GM06990 (cell line): ENCODE results near the gene OGG1.

Experiments
- DNase-seq: peaks from one replicate; pipeline ENCODE4 v3.0.0-alpha.2; 2011; ENCODE audit not compliant: insufficient read length; ENCODE audit errors: extremely low read depth
- H3K27me3 ChIP-seq: replicated peaks from 2 replicates; pipeline ENCODE4 v1.6.0; 2011; ENCODE audit warnings: low read length; ENCODE audit not compliant: control insufficient read depth, insufficient read depth
- H3K36me3 ChIP-seq: 2 replicates; pipeline ENCODE4 v1.5.1; 2011; ENCODE audit warnings: low read length; ENCODE audit not compliant: control insufficient read depth, insufficient read depth
- H3K4me3 ChIP-seq: replicated peaks from 2 replicates; pipeline ENCODE4 v1.5.1; 2011; ENCODE audit warnings: low read depth, mild to moderate bottlenecking, control low read depth, low read length
- TF ChIP-seq, protein P1 (sequence below): IDR thresholded peaks from 2 replicates; pipeline ENCODE4 v1.5.1; 2011; ENCODE audit warnings: low read length, control low read depth, mild to moderate bottlenecking, inconsistent platforms; ENCODE audit not compliant: insufficient read depth, poor library complexity, severe bottlenecking

OGG1 gene

DNA sequence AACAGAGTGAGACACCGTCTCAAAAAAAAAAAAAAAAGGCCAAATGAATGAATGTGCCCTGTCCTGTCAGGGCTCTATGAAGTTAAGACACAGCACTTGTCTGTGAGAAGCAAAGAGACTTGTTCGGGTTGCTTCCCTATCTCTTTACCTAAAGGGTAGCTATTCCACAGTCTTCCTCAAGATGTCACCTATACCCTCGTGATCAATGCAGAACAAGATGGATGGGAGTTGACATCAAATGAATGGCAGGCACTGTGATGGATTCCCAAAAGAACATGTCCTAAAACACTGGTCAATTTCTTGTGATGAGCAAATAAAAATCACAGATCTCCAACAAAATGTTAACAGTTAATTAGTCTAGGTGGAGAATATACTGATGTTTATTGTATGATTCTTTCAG is 33.0 kb downstream of the OGG1 start:
- peaks cover 25% of the 10 kb centered on the region for H3K36me3 ChIP-seq
- TF ChIP-seq, protein P1, sequence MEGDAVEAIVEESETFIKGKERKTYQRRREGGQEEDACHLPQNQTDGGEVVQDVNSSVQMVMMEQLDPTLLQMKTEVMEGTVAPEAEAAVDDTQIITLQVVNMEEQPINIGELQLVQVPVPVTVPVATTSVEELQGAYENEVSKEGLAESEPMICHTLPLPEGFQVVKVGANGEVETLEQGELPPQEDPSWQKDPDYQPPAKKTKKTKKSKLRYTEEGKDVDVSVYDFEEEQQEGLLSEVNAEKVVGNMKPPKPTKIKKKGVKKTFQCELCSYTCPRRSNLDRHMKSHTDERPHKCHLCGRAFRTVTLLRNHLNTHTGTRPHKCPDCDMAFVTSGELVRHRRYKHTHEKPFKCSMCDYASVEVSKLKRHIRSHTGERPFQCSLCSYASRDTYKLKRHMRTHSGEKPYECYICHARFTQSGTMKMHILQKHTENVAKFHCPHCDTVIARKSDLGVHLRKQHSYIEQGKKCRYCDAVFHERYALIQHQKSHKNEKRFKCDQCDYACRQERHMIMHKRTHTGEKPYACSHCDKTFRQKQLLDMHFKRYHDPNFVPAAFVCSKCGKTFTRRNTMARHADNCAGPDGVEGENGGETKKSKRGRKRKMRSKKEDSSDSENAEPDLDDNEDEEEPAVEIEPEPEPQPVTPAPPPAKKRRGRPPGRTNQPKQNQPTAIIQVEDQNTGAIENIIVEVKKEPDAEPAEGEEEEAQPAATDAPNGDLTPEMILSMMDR: peak; percentile 34
- no peak overlapping the region for H3K4me3 ChIP-seq
- DNase-seq: no peak
- H3K27me3 ChIP-seq: no peaks in the 10 kb centered on the region

DNA sequence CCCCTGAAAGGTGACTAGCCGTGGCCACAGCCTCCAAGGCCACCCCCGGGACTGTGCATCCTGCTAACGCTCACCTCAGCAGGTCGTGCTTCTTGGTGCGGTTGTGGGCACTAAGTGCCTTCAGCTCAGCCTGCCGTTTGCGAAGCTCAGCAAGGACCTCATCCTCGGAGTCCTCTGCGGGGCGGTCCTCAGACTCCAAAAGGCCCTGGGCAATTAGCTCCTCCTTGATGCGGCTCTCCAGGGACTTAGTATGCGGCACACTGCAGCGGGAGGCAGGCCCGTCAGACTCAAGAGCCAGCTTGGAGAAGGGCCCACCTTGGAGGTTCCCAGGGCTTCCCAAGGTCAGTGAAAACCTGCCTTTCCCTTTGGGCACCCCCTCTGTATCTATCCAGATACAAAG is 34.2 kb downstream of the OGG1 start:
- TF ChIP-seq, protein P1: no peak
- H3K4me3 ChIP-seq: no peak overlapping the region
- no peaks in the 10 kb centered on the region for H3K27me3 ChIP-seq
- DNase-seq: no peak
- H3K36me3 ChIP-seq: peaks cover 27% of the 10 kb centered on the region

DNA sequence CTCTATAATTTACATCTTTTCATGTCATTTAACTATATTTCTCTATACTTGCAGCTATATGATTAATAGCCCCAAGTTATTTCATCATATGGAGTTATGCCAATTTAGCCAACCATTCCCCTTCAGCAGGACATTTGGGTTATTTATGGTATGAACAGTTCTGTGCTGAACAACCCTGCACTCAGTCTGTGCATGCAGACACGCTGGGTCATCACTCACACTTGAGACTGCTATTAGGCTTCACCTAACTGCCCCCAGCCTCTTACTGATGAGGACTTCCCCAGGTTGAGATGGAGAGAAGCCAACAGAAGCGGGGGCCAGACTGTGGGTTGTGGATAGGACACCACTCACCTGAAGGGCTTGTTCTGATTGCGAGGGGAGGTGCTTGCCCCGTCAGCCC is 35.2 kb downstream of the OGG1 start:
- no peak for DNase-seq
- Histone ChIP-seq H3K4me3 (no peak overlapping the region), H3K27me3 (no peaks in the 10 kb centered on the region), H3K36me3 (peaks cover 34% of the 10 kb centered on the region)
- TF ChIP-seq, protein P1: no peak

DNA sequence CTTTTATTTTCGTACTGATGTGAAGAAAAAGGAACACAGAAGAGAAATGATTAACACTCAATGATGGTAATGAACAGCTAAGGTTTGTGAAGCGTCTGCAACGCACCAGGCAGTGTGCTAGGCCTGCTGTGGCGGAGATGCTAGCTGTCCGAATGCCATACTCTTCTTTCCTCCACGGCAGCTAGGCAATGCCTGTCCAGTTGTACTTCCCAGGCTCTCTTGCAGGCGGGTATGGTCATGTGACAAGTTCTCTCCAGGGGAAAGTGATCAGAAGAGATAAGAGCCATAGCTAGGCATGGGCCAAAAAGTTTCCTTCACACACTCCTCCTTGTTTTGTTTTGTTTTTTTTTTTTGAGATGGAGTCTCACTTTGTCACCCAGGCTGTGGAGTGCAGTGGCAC is 35.9 kb downstream of the OGG1 start:
- Histone ChIP-seq H3K4me3 (no peak overlapping the region), H3K36me3 (peaks cover 30% of the 10 kb centered on the region), H3K27me3 (no peaks in the 10 kb centered on the region)
- DNase-seq: no peak
- TF ChIP-seq, protein P1: no peak

DNA sequence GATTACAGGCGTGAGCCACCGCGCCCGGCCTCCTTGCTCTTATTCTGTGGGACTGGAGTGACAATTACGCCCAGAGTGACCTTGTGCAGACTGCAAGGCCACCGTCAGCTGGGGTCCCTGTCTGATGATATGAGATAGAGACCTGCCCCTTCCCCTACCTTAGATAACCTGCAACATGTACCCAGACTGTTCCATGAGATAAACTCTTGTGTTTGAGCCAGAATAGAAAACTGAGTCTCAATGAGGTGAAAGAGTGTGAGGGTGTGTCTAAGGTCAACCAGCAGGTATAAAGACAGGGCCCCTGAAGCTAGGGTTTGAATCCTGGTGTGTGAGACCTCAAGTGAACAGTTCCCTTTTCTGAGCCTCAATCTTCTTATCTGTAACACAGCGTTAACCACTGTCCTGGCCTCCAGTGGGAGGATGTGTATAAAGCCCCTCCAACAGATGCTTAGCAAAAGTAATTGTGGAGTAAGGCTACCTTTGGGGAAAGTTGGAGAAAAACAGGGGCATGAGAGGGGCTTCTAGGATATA is 36.5 kb downstream of the OGG1 start:
- no peak overlapping the region for H3K4me3 ChIP-seq
- DNase-seq: no peak
- TF ChIP-seq, protein P1: no peak
- H3K27me3 ChIP-seq: no peaks in the 10 kb centered on the region
- H3K36me3 ChIP-seq: peaks cover 30% of the 10 kb centered on the region
